Measurements from ENCODE around the gene RBM25.

Gene RBM25

DNA sequence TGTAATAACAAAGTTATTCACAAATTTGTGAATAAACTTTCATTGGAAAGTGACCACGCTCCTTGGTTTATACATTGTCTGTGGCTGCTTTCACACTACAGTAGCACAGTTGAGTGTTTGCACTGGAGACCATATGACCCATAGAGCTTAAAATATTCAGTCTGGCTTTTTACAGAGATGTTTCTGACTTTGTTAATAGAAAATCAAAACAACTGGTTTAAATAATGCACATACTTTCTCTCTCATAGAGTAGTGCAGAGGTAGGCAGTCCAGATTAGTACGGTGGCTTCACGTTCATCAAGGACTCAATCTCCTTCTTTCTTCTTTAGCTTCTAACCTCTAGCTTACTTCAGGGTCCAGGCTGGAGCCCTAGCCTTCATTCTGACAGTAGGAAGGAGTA lies 114.2 kb downstream of the RBM25 start:
- no peak for DNase-seq

DNA sequence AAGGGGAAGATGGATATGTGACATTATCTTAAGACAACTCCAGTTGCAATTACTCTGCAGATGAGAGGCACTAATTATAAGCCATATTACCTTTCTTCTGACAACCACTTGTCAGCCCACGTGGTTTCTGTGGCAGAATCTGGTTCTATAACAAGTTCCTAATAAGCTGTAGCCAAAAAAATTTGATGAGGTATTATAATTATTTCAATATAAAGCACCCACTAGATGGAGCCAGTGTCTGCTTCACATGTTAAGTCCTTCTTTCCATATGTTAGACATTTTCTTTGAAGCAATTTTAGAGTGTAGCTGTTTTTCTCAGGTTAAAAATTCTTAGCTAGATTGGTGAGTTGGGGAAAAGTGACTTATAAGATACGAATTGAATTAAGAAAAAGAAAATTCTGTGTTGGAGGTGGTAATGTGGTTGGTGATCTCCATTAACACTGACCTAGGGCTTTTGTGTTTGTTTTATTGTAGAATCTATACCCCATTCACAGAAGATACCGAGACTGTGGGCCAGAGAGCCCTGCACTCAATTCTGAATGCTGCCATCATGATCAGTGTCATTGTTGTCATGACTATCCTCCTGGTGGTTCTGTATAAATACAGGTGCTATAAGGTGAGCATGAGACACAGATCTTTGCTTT lies 114.9 kb downstream of the RBM25 start:
- DNase-seq, result peak; percentile 19
